CD4-positive, alpha-beta T cell (primary cell): ENCODE data around the gene MED15. TPM values are rescaled to one million over a fixed set of nuclear protein-coding genes. Genes with fewer than 3 reads are reported as not detected.

Source experiments
- ATAC-seq: fragments of 200-7000 bp; cut with Tn5 transposase; one replicate; pipeline ENCODE4 v1.10.0; 2022; ENCODE audit warnings: mild to moderate bottlenecking; ENCODE audit not compliant: poor library complexity
- CTCF ChIA-PET: fragments of 350-600 bp; sonication (Branson Sonifier 250); formaldehyde crosslinking; loops from one replicate; lab custom pipeline; 2021; ENCODE audit warnings: antibody characterized with exemption, inconsistent platforms; lab: Charles Lee
- POLR2A ChIA-PET: fragments of 350-600 bp; sonication (Branson Sonifier 250); formaldehyde crosslinking; loops from one replicate; lab custom pipeline; 2021; ENCODE audit warnings: antibody characterized with exemption, inconsistent platforms; lab: Charles Lee
- DNase-seq, 14 experiments: peaks; one replicate each; pipeline ENCODE4 v3.0.0-alpha.2; 2013 to 2020; ENCODE audit warnings: mixed read lengths in 2 of 14
- H3K27ac ChIP-seq, 2 donors: one replicate each; pipeline versions ENCODE4 v1.5.1 to v1.7.0; 2013; ENCODE audit warnings: low read length in 2 of 2, low read depth in 1 of 2, mild to moderate bottlenecking in 1 of 2
- H3K27me3 ChIP-seq, 2 experiments: 1 replicate in 1 of 2; 2 replicates in 1 of 2; pipeline versions ENCODE4 v1.6.1 to v1.7.0; 2013; ENCODE audit warnings: low read length in 2 of 2, control low read depth in 1 of 2, mild to moderate bottlenecking in 1 of 2, moderate library complexity in 1 of 2; ENCODE audit not compliant: insufficient read depth in 2 of 2, control insufficient read depth in 1 of 2
- H3K36me3 ChIP-seq: one replicate; pipeline ENCODE4 v1.6.1; 2013; ENCODE audit warnings: low read length, control low read depth; ENCODE audit not compliant: insufficient read depth
- H3K4me1 ChIP-seq: one replicate; pipeline ENCODE4 v1.6.1; 2013; ENCODE audit warnings: low read length, control low read depth; ENCODE audit not compliant: insufficient read depth
- H3K4me3 ChIP-seq: one replicate; pipeline ENCODE4 v1.5.1; 2013; ENCODE audit warnings: mild to moderate bottlenecking, low read length, moderate library complexity
- H3K9me3 ChIP-seq, 2 experiments: 1 replicate in 1 of 2; 2 replicates in 1 of 2; pipeline versions ENCODE4 v1.6.1 to v1.7.0; 2013; ENCODE audit warnings: low read length in 2 of 2, mild to moderate bottlenecking in 2 of 2, control low read depth in 1 of 2, moderate library complexity in 1 of 2; ENCODE audit not compliant: control insufficient read depth in 1 of 2, insufficient read depth in 1 of 2
- H3K27ac Mint-ChIP-seq: one replicate; pipeline ENCODE4 v1.8.0; 2020; ENCODE audit warnings: mixed read lengths
- H3K27me3 Mint-ChIP-seq: one replicate; pipeline ENCODE4 v1.8.0; 2021; ENCODE audit warnings: mixed read lengths
- H3K36me3 Mint-ChIP-seq: one replicate; pipeline ENCODE4 v1.8.0; 2021; ENCODE audit warnings: low read depth, mixed read lengths
- H3K4me1 Mint-ChIP-seq: one replicate; pipeline ENCODE4 v1.8.0; 2021; ENCODE audit warnings: low read depth, mixed read lengths
- H3K4me3 Mint-ChIP-seq: one replicate; pipeline ENCODE4 v1.8.0; 2020; ENCODE audit warnings: mild to moderate bottlenecking, mixed read lengths
- H3K9me3 Mint-ChIP-seq: one replicate; pipeline ENCODE4 v1.8.0; 2020; ENCODE audit warnings: mixed read lengths
- intact Hi-C, 2 experiments: fragments of 100-400 bp; cut with DNase I in 1 of 2; cut with micrococcal nuclease in 1 of 2; formaldehyde crosslinking; loops; one replicate each; pipeline versions ENCODE4 v1.15.1 to v1.9.0; 2023 to 2025; cut with DNase I, micrococcal nuclease
- total RNA-seq, 174 experiments: library from RNA in 2 of 174; stranded (reverse) in 2 of 174; gene quantifications; one replicate each; pipeline ENCODE4 v1.2.3 and lab custom pipeline; 2021 to 2026
- TF ChIP-seq, protein P1 (sequence below): fragments of 200-600 bp; IDR thresholded peaks from one replicate; pipeline ENCODE4 v1.8.0; 2022; ENCODE audit warnings: antibody characterized with exemption, mild to moderate bottlenecking

The MED15 gene
- total RNA-seq, 2 experiments from 2014 or later, result 181 to 191 TPM

- Histone ChIP-seq H3K27me3 (no peaks in the 10 kb centered on the region), H3K4me3 (no peak overlapping the region), H3K4me1 (peaks cover 66% of the 10 kb centered on the region), H3K9me3 (peaks cover under 1 to 5% of the 10 kb centered on the region in 2 experiments), H3K27ac (peak overlapping the region in 1 of 2 donors; percentile 36), H3K36me3 (peaks cover 46% of the 10 kb centered on the region)
- ATAC-seq (no peak), DNase-seq (no peak)
- intact Hi-C loops, result loop anchor here (1.0 to 5.0 kb wide), 3 partner anchors 42 to 57 kb away; partner anchors contain the start of gene MED15 (in 1 of the 2)
- ChIA-PET POLR2A (interaction anchor here (1.0 to 9.9 kb wide), 5 partner anchors 10 to 139 kb away, joined by 3 to 343 read pairs (median 6); no protein-coding TSS in a partner anchor), CTCF (interaction anchor here (0.6 to 7.2 kb wide), 26 partner anchors 8 to 145 kb away, joined by 3 to 107 read pairs (median 4); partner anchors contain the start of gene MED15)
- Mint-ChIP-seq H3K27ac (peak overlapping the region; percentile 93), H3K36me3 (peaks cover 89% of the 10 kb centered on the region), H3K4me3 (peak overlapping the region; percentile 69), H3K27me3 (no peaks in the 10 kb centered on the region), H3K4me1 (peaks cover 74% of the 10 kb centered on the region), H3K9me3 (peaks cover 3% of the 10 kb centered on the region)
- TF ChIP-seq, protein P1, sequence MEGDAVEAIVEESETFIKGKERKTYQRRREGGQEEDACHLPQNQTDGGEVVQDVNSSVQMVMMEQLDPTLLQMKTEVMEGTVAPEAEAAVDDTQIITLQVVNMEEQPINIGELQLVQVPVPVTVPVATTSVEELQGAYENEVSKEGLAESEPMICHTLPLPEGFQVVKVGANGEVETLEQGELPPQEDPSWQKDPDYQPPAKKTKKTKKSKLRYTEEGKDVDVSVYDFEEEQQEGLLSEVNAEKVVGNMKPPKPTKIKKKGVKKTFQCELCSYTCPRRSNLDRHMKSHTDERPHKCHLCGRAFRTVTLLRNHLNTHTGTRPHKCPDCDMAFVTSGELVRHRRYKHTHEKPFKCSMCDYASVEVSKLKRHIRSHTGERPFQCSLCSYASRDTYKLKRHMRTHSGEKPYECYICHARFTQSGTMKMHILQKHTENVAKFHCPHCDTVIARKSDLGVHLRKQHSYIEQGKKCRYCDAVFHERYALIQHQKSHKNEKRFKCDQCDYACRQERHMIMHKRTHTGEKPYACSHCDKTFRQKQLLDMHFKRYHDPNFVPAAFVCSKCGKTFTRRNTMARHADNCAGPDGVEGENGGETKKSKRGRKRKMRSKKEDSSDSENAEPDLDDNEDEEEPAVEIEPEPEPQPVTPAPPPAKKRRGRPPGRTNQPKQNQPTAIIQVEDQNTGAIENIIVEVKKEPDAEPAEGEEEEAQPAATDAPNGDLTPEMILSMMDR, result no peak
Observed at GRCh38 chr22:20563941-20564371, 56.5 kb downstream of the MED15 start.

GRCh38 chr22:20565079-20565734, 57.8 kb downstream of the MED15 start:
- Mint-ChIP-seq H3K36me3 (peaks cover 89% of the 10 kb centered on the region), H3K4me3 (peak overlapping the region; percentile 42), H3K4me1 (peaks cover 77% of the 10 kb centered on the region), H3K27me3 (no peaks in the 10 kb centered on the region), H3K9me3 (no peaks in the 10 kb centered on the region), H3K27ac (peak overlapping the region; percentile 93)
- ATAC-seq (no peak), DNase-seq (peak in 6 of 14 experiments; percentile 11 to 64 (median 32))
- Histone ChIP-seq H3K9me3 (no peaks in the 10 kb centered on the region), H3K4me1 (peaks cover 78% of the 10 kb centered on the region), H3K36me3 (peaks cover 38% of the 10 kb centered on the region), H3K4me3 (no peak overlapping the region), H3K27ac (peak overlapping the region in 1 of 2 donors; percentile 69), H3K27me3 (no peaks in the 10 kb centered on the region)
- TF ChIP-seq, protein P1, result no peak
- POLR2A ChIA-PET, result interaction anchor here (0.6 to 9.9 kb wide), 8 partner anchors 8 to 101 kb away, joined by 3 to 343 read pairs (median 6); partner anchors contain the start of gene MED15
- intact Hi-C loops, result loop anchor here (2.0 to 5.0 kb wide), 3 partner anchors 43 to 137 kb away; partner anchors contain the start of gene MED15 (in 1 of the 2)
- CTCF ChIA-PET, result interaction anchor here (0.6 to 7.2 kb wide), 16 partner anchors 8 to 154 kb away, joined by 3 to 107 read pairs (median 4); no protein-coding TSS in a partner anchor

- DNase-seq (no peak), ATAC-seq (no peak)
- Histone ChIP-seq H3K4me1 (peaks cover 84% of the 10 kb centered on the region), H3K27me3 (no peaks in the 10 kb centered on the region), H3K9me3 (no peaks in the 10 kb centered on the region), H3K36me3 (peaks cover 36% of the 10 kb centered on the region), H3K27ac (peak overlapping the region in 1 of 2 donors; percentile 69), H3K4me3 (no peak overlapping the region)
- intact Hi-C loops, result loop anchor here (2.0 to 5.0 kb wide), 5 partner anchors 17 to 137 kb away; partner anchors contain the start of gene MED15 (in 1 of the 2)
- Mint-ChIP-seq H3K27me3 (no peaks in the 10 kb centered on the region), H3K27ac (peak overlapping the region; percentile 93), H3K9me3 (no peaks in the 10 kb centered on the region), H3K4me3 (peak overlapping the region; percentile 42), H3K4me1 (peaks cover 81% of the 10 kb centered on the region), H3K36me3 (peaks cover 86% of the 10 kb centered on the region)
- ChIA-PET POLR2A (interaction anchor here (0.6 to 9.9 kb wide), 13 partner anchors 8 to 176 kb away, joined by 3 to 343 read pairs (median 6); partner anchors contain the start of gene MED15), CTCF (interaction anchor here (0.6 to 7.2 kb wide), 5 partner anchors 10 to 155 kb away, joined by 4 to 107 read pairs (median 11); no protein-coding TSS in a partner anchor)
- TF ChIP-seq, protein P1, result no peak
Observed at GRCh38 chr22:20565761-20566160, 58.4 kb downstream of the MED15 start.
